B cell (primary cell): ENCODE data around the gene MYO18A. TPM values are rescaled to one million over a fixed set of nuclear protein-coding genes. Genes with fewer than 3 reads are reported as not detected.

Source experiments
- ATAC-seq: fragments of 200-7000 bp; cut with Tn5 transposase; one replicate; pipeline ENCODE4 v1.10.0; 2021; ENCODE audit warnings: low read depth, mild to moderate bottlenecking, moderate number of reproducible peaks, moderate library complexity
- CTCF ChIA-PET: fragments of 350-600 bp; sonication (Branson Sonifier 250); formaldehyde crosslinking; loops from one replicate; lab custom pipeline; 2021; ENCODE audit warnings: antibody characterized with exemption, inconsistent platforms; lab: Charles Lee
- POLR2A ChIA-PET: fragments of 350-600 bp; sonication (Branson Sonifier 250); formaldehyde crosslinking; loops from one replicate; lab custom pipeline; 2021; ENCODE audit warnings: antibody characterized with exemption; lab: Charles Lee
- DNase-seq: peaks from one replicate; pipeline ENCODE4 v3.0.0; 2013
- H2AFZ ChIP-seq: 2 replicates; pipeline ENCODE4 v1.6.1; 2012; ENCODE audit warnings: mild to moderate bottlenecking, low read depth, low read length; ENCODE audit not compliant: insufficient read depth, poor library complexity, severe bottlenecking
- H3K27ac ChIP-seq, 2 donors: 1 replicate in 1 of 2; 2 replicates in 1 of 2; pipeline ENCODE4 v1.5.1; 2012 to 2013; ENCODE audit warnings: low read length in 2 of 2, mild to moderate bottlenecking in 2 of 2, moderate library complexity in 1 of 2
- H3K27me3 ChIP-seq, 4 experiments: fragments of 200-600 bp in 1 of 4; sonication (generic) in 1 of 4; replicated peaks in 1 of 4; 1 replicate in 2 of 4; 2 replicates in 2 of 4; pipeline versions ENCODE4 v1.6.1 to v1.7.0; 2013 to 2016; ENCODE audit warnings: low read length in 3 of 4, mild to moderate bottlenecking in 2 of 4, mixed read lengths in 1 of 4, moderate library complexity in 1 of 4; ENCODE audit not compliant: insufficient read depth in 4 of 4, control insufficient read depth in 3 of 4; ENCODE audit errors: control extremely low read depth in 1 of 4
- H3K36me3 ChIP-seq, 2 experiments: replicated peaks in 1 of 2; 1 replicate in 1 of 2; 2 replicates in 1 of 2; pipeline versions ENCODE4 v1.6.1 to v1.7.1; 2013; ENCODE audit warnings: low read length in 1 of 2; ENCODE audit not compliant: insufficient read depth in 2 of 2, control insufficient read depth in 1 of 2; ENCODE audit errors: control extremely low read depth in 1 of 2, extremely low read depth in 1 of 2
- H3K4me1 ChIP-seq, 2 donors: fragments of 200-600 bp in 1 of 2; sonication (generic) in 1 of 2; 1 replicate in 1 of 2; 2 replicates in 1 of 2; pipeline versions ENCODE4 v1.5.1 to v1.6.1; 2013 to 2017; ENCODE audit warnings: low read length in 2 of 2; ENCODE audit not compliant: control insufficient read depth in 2 of 2, insufficient read depth in 2 of 2
- H3K4me2 ChIP-seq: replicated peaks from 2 replicates; pipeline ENCODE3; 2012; ENCODE audit warnings: mild to moderate bottlenecking, low read depth, low read length; ENCODE audit not compliant: poor library complexity, severe bottlenecking
- H3K4me3 ChIP-seq, 5 experiments: fragments of 200-600 bp in 1 of 5; sonication (generic) in 1 of 5; 1 replicate in 3 of 5; 2 replicates in 2 of 5; pipeline versions ENCODE4 v1.5.1 to v1.7.0; 2011 to 2016; ENCODE audit warnings: low read length in 4 of 5, mild to moderate bottlenecking in 4 of 5, low read depth in 2 of 5, control low read depth in 1 of 5, moderate library complexity in 1 of 5; ENCODE audit not compliant: insufficient read depth in 1 of 5; ENCODE audit errors: control extremely low read depth in 1 of 5, extremely low read depth in 1 of 5
- H3K79me2 ChIP-seq: fragments of 200-600 bp; sonication (generic); one replicate; pipeline ENCODE4 v1.6.0; 2016; ENCODE audit warnings: low read length; ENCODE audit not compliant: control insufficient read depth, insufficient read depth
- H3K9ac ChIP-seq: fragments of 200-600 bp; sonication (generic); 2 replicates; pipeline ENCODE4 v1.6.1; 2017; ENCODE audit warnings: mild to moderate bottlenecking, low read length, moderate library complexity
- H3K9me3 ChIP-seq, 3 donors: one replicate each; pipeline versions ENCODE4 v1.6.1 to v1.7.1; 2013; ENCODE audit warnings: low read length in 2 of 3; ENCODE audit not compliant: control insufficient read depth in 2 of 3, insufficient read depth in 1 of 3; ENCODE audit errors: control extremely low read depth in 1 of 3
- H4K20me1 ChIP-seq: 2 replicates; pipeline ENCODE4 v1.6.0; 2012; ENCODE audit warnings: mild to moderate bottlenecking, low read length; ENCODE audit not compliant: insufficient read depth, control insufficient read depth, poor library complexity, severe bottlenecking
- H3K27ac Mint-ChIP-seq: one replicate; pipeline ENCODE4 v1.8.0; 2021; ENCODE audit warnings: mixed read lengths
- H3K27me3 Mint-ChIP-seq: one replicate; pipeline ENCODE4 v1.8.0; 2021; ENCODE audit warnings: mixed read lengths
- H3K4me1 Mint-ChIP-seq: one replicate; pipeline ENCODE4 v1.8.0; 2021; ENCODE audit warnings: mixed read lengths
- H3K4me3 Mint-ChIP-seq: one replicate; pipeline ENCODE4 v1.8.0; 2021; ENCODE audit warnings: mixed read lengths
- H3K9me3 Mint-ChIP-seq: one replicate; pipeline ENCODE4 v1.8.0; 2022; ENCODE audit warnings: mixed read lengths; ENCODE audit not compliant: insufficient read depth
- CTCF ChIP-seq: fragments of 200-600 bp; IDR thresholded peaks from one replicate; pipeline ENCODE4 v1.8.0; 2022; ENCODE audit warnings: antibody characterized with exemption, mild to moderate bottlenecking
- EZH2 ChIP-seq: IDR thresholded peaks from 2 replicates; pipeline ENCODE4 v1.6.1; 2012; ENCODE audit warnings: borderline replicate concordance, low read depth, mild to moderate bottlenecking, moderate library complexity, low read length; ENCODE audit not compliant: insufficient read depth, poor library complexity, severe bottlenecking
- WGBS: methylation state at CpG from one replicate; pipeline ENCODE4 v1.1.5; 2013; ENCODE audit warnings: missing lambda C conversion rate; ENCODE audit not compliant: insufficient coverage; 5-methylcytosine and 5-hydroxymethylcytosine counted together
- intact Hi-C: fragments of 100-400 bp; cut with micrococcal nuclease; formaldehyde crosslinking; loops from one replicate; pipeline ENCODE4 v1.10.0; 2022
- polyA plus RNA-seq: library from polyadenylated mRNA; depleted of rRNA; stranded (reverse); fragments of >200 nt; gene quantifications from 2 replicates; pipeline ENCODE4 v1.2.3, GENCODE V29; 2012
- total RNA-seq, 2 donors: library from RNA; stranded (reverse); fragments of 120-200 nt in 1 of 2; gene quantifications; 1 replicate in 1 of 2; 2 replicates in 1 of 2; pipeline versions ENCODE4 v1.2.3 to v1.2.4, GENCODE V29; 2013 to 2022

The MYO18A gene
- total and polyA plus RNA-seq, 2 donors (not counting 1 experiment from before 2014, with no cell fraction given), result 72.2 to 155 TPM

GRCh38 chr17:29179232-29180033 lies 765 bp downstream of the MYO18A start:
- peak overlapping the region; percentile 50 for H3K9ac ChIP-seq
- H3K27me3 Mint-ChIP-seq, result peaks cover 7% of the 10 kb centered on the region

More at GRCh38 chr17:29179232-29180033, 765 bp downstream of the MYO18A start:
- H3K27me3 ChIP-seq, result peaks cover 0 to 2% (median 0%) of the 10 kb centered on the region in 4 experiments
- 65% methylated on average over 10 of the region's 28 CpGs for WGBS
- peak overlapping the region; percentile 96 for H2AFZ ChIP-seq
- no peaks in the 10 kb centered on the region for H4K20me1 ChIP-seq
- no peaks in the 10 kb centered on the region for H3K79me2 ChIP-seq
- H3K36me3 ChIP-seq, result no peaks in the 10 kb centered on the region
- ATAC-seq, result no peak
- no peaks in the 10 kb centered on the region for H3K9me3 ChIP-seq
- Mint-ChIP-seq H3K27ac (no peak overlapping the region), H3K9me3 (peaks cover 4% of the 10 kb centered on the region), H3K4me3 (peak overlapping the region; percentile 64), H3K4me1 (peaks cover 16% of the 10 kb centered on the region)
- intact Hi-C loops, result loop anchor here (1.0 to 2.0 kb wide), 5 partner anchors 30 to 63 kb away; no protein-coding TSS in a partner anchor
- DNase-seq, result no peak
- no peak overlapping the region for H3K27ac ChIP-seq
- H3K4me1 ChIP-seq, result peaks cover 9 to 28% of the 10 kb centered on the region in 2 donors
- H3K4me2 ChIP-seq, result peak overlapping the region; percentile 87
- H3K4me3 ChIP-seq, result peak overlapping the region in 3 of 5 experiments; percentile 33 to 46 (median 44)
- TF ChIP-seq CTCF (no peak), EZH2 (no peak)
- ChIA-PET POLR2A (interaction anchor here (1.0 to 1.2 kb wide), 3 partner anchors 30 to 282 kb away, joined by 4 to 9 read pairs (median 7); partner anchors contain the start of gene FLOT2), CTCF (interaction anchor here (0.6 to 8.8 kb wide), 21 partner anchors 8 to 229 kb away, joined by 3 to 225 read pairs (median 5); partner anchors contain the start of gene NUFIP2)
